HepG2 (cell line): ENCODE results near the gene DNAJC5. TPM values are rescaled to one million over a fixed set of nuclear protein-coding genes. Genes with fewer than 3 reads are reported as not detected.

Source experiments
- ATF7-NPFF ChIP-seq: sonication (generic); formaldehyde crosslinking; IDR thresholded peaks from 2 replicates; pipeline ENCODE4 v1.8.1; 2023; ENCODE audit warnings: mild to moderate bottlenecking, low read depth, missing genetic modification reagents, moderate library complexity
- CBX1 ChIP-seq: IDR thresholded peaks from one replicate; pipeline ENCODE4 v1.6.1; 2016; ENCODE audit warnings: antibody characterized with exemption, low read depth
- GTF2F1 ChIP-seq: fragments of 150-350 bp; IDR thresholded peaks from 2 replicates; pipeline ENCODE4 v1.6.1; 2014; ENCODE audit warnings: low read length
- MEIS1 ChIP-seq: sonication (generic); formaldehyde crosslinking; IDR thresholded peaks from 2 replicates; pipeline ENCODE4 v1.9.0; 2021; ENCODE audit warnings: mild to moderate bottlenecking, missing genetic modification reagents, moderate library complexity, borderline replicate concordance
- PAWR ChIP-seq: sonication (generic); formaldehyde crosslinking; IDR thresholded peaks from 2 replicates; pipeline ENCODE4 v1.4.0; 2020; ENCODE audit warnings: missing genetic modification reagents, mild to moderate bottlenecking, borderline replicate concordance
- SIX1 ChIP-seq: sonication (generic); formaldehyde crosslinking; IDR thresholded peaks from 2 replicates; pipeline ENCODE4 v1.4.0; 2020; ENCODE audit warnings: missing genetic modification reagents, borderline replicate concordance
- SP5 ChIP-seq: IDR thresholded peaks from 2 replicates; pipeline ENCODE4 v1.6.1; 2016; ENCODE audit warnings: low read depth, borderline replicate concordance
- STAT5B ChIP-seq: sonication (generic); formaldehyde crosslinking; IDR thresholded peaks from 2 replicates; pipeline ENCODE4 v1.4.0; 2020; ENCODE audit warnings: missing genetic modification reagents
- TSC22D2 ChIP-seq: sonication (generic); formaldehyde crosslinking; IDR thresholded peaks from 2 replicates; pipeline ENCODE4 v1.5.1; 2020; ENCODE audit warnings: missing genetic modification reagents, mild to moderate bottlenecking, borderline replicate concordance
- ZBTB1 ChIP-seq: sonication (generic); formaldehyde crosslinking; IDR thresholded peaks from 2 replicates; pipeline ENCODE4 v1.4.0; 2020; ENCODE audit warnings: missing genetic modification reagents, borderline replicate concordance
- ZNF10 ChIP-seq: sonication (generic); formaldehyde crosslinking; IDR thresholded peaks from 2 replicates; pipeline ENCODE4 v1.4.0; 2020; ENCODE audit warnings: mild to moderate bottlenecking, low read depth, missing genetic modification reagents, borderline replicate concordance
- polyA plus RNA-seq, 8 experiments: library from polyadenylated mRNA; depleted of rRNA in 3 of 8; stranded (reverse) in 7 of 8; unstranded in 1 of 8; fragments of >200 nt; fragmentation: Illumina TruSeq in 4 of 8; extraction: Trizol in 4 of 8; gene quantifications; 2 replicates each; pipeline versions ENCODE4 v1.2.1 to v1.2.3, GENCODE V29; 2011 to 2016; ENCODE audit warnings: low read depth in 4 of 8, missing spikeins in 1 of 8, mixed read lengths in 1 of 8; ENCODE audit not compliant: insufficient read depth in 1 of 8
- total RNA-seq, 5 experiments: library from RNA; depleted of rRNA; stranded (reverse); fragments of >200 nt; fragmentation: Illumina TruSeq; extraction: Trizol; gene quantifications; 2 replicates each; pipeline ENCODE4 v1.2.3, GENCODE V29; 2016; ENCODE audit warnings: low read depth in 1 of 5
- TF ChIP-seq, protein P1 (sequence below): sonication (generic); formaldehyde crosslinking; IDR thresholded peaks from 2 replicates; pipeline ENCODE4 v1.5.0; 2020; ENCODE audit warnings: missing genetic modification reagents
- TF ChIP-seq, protein P2 (sequence below): sonication (generic); formaldehyde crosslinking; IDR thresholded peaks from 2 replicates; pipeline ENCODE4 v1.8.1; 2022; ENCODE audit warnings: low read depth, mild to moderate bottlenecking, missing genetic modification reagents
- TF ChIP-seq, protein P3 (sequence below): sonication (generic); formaldehyde crosslinking; IDR thresholded peaks from 2 replicates; pipeline ENCODE4 v1.4.0; 2020; ENCODE audit warnings: missing genetic modification reagents
- TF ChIP-seq, protein P4 (sequence below): IDR thresholded peaks from 2 replicates; pipeline ENCODE4 v1.6.1; 2016; ENCODE audit warnings: low read depth, control low read depth
- TF ChIP-seq, protein P5 (sequence below): sonication (generic); formaldehyde crosslinking; conservative IDR thresholded peaks from 2 replicates; pipeline ENCODE4 v1.4.0; 2020; ENCODE audit warnings: missing genetic modification reagents

Gene DNAJC5
- total and polyA plus RNA-seq, 2 of the 13 experiments (the other 11 are each of a cell fraction or from before 2014, with no cell fraction given): 42.8 to 64.5 TPM

DNA sequence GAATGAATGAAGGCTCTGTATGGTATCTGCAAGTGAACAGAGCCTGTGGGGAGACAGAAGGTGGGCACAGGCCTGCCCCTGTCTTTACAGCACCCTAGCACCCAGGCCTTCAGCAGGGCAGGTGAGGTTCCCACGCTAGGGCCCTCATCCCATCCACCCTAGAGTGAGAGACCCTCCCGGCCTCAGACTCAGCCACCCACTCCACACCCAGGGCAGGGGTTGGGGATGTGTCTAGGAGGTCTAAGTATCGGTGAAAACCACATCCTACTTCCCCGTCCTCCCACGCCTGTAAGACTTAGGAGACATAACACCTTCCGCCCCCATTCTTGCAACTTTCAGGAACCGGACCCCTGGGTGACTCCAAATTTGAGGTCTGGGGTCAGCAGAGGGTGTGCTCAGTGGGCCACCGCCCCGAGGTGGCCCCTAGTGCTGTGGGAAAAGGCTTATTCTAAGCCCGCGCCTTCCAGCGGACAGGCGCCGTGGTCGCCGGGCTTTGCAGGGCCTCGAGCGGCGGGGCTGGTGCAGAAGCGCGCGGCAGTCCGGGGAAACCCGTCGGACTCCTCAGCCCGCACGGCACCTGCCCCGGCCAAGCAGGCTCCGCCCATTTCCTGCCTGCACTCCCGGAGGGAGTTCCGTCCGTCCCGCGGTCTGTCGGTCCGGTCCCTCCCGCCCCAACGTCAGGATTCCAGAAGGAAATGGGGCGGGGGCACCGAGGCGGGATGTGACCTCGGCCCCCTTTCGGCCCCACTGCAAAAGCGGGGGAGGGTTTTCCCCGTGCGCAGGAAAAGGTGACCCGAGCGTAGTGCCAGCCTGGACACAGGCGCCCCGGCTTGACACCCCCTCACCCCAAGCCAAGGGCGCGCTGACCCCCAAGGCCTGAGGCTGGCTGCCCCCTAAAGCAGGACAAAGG is 83.6 kb downstream of the DNAJC5 start (continued):
- TF ChIP-seq, protein P1, sequence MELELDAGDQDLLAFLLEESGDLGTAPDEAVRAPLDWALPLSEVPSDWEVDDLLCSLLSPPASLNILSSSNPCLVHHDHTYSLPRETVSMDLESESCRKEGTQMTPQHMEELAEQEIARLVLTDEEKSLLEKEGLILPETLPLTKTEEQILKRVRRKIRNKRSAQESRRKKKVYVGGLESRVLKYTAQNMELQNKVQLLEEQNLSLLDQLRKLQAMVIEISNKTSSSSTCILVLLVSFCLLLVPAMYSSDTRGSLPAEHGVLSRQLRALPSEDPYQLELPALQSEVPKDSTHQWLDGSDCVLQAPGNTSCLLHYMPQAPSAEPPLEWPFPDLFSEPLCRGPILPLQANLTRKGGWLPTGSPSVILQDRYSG: peak; percentile 89; the same call in 1 of the 2 replicates
- TF ChIP-seq CBX1: no peak
- no peak for TF ChIP-seq GTF2F1
- TF ChIP-seq STAT5B (CRISPR knock-in tag): no peak
- TF ChIP-seq SP5 (CRISPR knock-in tag): peak; percentile 97
- TF ChIP-seq, protein P2, sequence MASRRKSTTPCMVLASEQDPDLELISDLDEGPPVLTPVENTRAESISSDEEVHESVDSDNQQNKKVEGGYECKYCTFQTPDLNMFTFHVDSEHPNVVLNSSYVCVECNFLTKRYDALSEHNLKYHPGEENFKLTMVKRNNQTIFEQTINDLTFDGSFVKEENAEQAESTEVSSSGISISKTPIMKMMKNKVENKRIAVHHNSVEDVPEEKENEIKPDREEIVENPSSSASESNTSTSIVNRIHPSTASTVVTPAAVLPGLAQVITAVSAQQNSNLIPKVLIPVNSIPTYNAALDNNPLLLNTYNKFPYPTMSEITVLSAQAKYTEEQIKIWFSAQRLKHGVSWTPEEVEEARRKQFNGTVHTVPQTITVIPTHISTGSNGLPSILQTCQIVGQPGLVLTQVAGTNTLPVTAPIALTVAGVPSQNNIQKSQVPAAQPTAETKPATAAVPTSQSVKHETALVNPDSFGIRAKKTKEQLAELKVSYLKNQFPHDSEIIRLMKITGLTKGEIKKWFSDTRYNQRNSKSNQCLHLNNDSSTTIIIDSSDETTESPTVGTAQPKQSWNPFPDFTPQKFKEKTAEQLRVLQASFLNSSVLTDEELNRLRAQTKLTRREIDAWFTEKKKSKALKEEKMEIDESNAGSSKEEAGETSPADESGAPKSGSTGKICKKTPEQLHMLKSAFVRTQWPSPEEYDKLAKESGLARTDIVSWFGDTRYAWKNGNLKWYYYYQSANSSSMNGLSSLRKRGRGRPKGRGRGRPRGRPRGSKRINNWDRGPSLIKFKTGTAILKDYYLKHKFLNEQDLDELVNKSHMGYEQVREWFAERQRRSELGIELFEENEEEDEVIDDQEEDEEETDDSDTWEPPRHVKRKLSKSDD: no peak
- peak; percentile 8; the same call in 1 of the 2 replicates for TF ChIP-seq MEIS1 (CRISPR knock-in tag)
- peak; percentile 87; the same call in 1 of the 2 replicates for TF ChIP-seq ATF7-NPFF (CRISPR knock-in tag)
- TF ChIP-seq ZBTB1: peak; percentile 85; the same call in 1 of the 2 replicates
- TF ChIP-seq, protein P3, sequence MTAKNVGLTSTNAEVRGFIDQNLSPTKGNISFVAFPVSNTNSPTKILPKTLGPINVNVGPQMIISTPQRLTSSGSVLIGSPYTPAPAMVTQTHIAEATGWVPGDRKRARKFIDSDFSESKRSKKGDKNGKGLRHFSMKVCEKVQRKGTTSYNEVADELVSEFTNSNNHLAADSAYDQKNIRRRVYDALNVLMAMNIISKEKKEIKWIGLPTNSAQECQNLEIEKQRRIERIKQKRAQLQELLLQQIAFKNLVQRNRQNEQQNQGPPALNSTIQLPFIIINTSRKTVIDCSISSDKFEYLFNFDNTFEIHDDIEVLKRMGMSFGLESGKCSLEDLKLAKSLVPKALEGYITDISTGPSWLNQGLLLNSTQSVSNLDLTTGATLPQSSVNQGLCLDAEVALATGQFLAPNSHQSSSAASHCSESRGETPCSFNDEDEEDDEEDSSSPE (CRISPR knock-in tag): peak; percentile 92
- no peak for TF ChIP-seq PAWR (CRISPR knock-in tag)
- TF ChIP-seq, protein P4, sequence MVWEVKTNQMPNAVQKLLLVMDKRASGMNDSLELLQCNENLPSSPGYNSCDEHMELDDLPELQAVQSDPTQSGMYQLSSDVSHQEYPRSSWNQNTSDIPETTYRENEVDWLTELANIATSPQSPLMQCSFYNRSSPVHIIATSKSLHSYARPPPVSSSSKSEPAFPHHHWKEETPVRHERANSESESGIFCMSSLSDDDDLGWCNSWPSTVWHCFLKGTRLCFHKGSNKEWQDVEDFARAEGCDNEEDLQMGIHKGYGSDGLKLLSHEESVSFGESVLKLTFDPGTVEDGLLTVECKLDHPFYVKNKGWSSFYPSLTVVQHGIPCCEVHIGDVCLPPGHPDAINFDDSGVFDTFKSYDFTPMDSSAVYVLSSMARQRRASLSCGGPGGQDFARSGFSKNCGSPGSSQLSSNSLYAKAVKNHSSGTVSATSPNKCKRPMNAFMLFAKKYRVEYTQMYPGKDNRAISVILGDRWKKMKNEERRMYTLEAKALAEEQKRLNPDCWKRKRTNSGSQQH: no peak; the same call in 1 of the 2 replicates
- TF ChIP-seq ZNF10: 0 out of 2 replicates have a peak, but pooled peaks have one; percentile 27
- TF ChIP-seq, protein P5, sequence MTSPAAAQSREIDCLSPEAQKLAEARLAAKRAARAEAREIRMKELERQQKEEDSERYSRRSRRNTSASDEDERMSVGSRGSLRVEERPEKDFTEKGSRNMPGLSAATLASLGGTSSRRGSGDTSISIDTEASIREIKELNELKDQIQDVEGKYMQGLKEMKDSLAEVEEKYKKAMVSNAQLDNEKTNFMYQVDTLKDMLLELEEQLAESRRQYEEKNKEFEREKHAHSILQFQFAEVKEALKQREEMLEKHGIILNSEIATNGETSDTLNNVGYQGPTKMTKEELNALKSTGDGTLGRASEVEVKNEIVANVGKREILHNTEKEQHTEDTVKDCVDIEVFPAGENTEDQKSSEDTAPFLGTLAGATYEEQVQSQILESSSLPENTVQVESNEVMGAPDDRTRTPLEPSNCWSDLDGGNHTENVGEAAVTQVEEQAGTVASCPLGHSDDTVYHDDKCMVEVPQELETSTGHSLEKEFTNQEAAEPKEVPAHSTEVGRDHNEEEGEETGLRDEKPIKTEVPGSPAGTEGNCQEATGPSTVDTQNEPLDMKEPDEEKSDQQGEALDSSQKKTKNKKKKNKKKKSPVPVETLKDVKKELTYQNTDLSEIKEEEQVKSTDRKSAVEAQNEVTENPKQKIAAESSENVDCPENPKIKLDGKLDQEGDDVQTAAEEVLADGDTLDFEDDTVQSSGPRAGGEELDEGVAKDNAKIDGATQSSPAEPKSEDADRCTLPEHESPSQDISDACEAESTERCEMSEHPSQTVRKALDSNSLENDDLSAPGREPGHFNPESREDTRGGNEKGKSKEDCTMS (CRISPR knock-in tag): no peak
- TF ChIP-seq SIX1: no peak
- TF ChIP-seq TSC22D2 (CRISPR knock-in tag): peak; percentile 88; the same call in 1 of the 2 replicates
